ENCODE measurements around the gene FOXP2. TPM values are rescaled to one million over a fixed set of nuclear protein-coding genes. Genes with fewer than 3 reads are reported as not detected.

The FOXP2 gene
- total RNA-seq, 3 donors from 2014 or later (not counting 1 experiment from before 2014, with no cell fraction given): not detected

DNA sequence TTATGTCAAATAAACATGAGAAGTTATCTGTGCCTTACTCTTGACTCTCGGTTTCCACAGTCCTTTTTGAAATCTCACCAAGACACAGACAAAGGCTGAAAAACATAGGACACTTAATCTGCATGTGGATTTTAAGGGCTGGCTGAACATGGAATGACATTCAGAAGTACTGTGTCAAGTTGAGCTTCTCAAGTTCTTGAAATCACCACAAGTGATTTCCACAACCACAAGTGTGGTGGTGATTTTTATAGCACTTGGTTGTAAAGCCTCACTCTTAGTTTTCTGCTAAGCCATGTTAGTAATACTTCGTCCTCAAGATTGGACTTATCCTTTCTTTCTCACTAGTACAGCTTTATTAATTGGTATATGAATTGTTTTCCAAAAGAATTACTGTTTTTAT lies 29.6 kb downstream of the FOXP2 start:
- Histone ChIP-seq H3K36me3 (ENCODE audit: control insufficient read depth, insufficient read depth, low read length) (no peaks in the 10 kb centered on the region), H3K4me1 (ENCODE audit: control insufficient read depth, insufficient read depth, low read length) (no peaks in the 10 kb centered on the region), H3K27ac (ENCODE audit: low read length) (no peak overlapping the region), H3K27me3 (ENCODE audit: control insufficient read depth, insufficient read depth, low read length) (no peaks in the 10 kb centered on the region), H3K4me3 (ENCODE audit: low read length) (no peak overlapping the region), H3K9me3 (ENCODE audit: control insufficient read depth, insufficient read depth, low read length) (no peaks in the 10 kb centered on the region)
- Mint-ChIP-seq H3K4me3 (no peak overlapping the region), H3K4me1 (no peaks in the 10 kb centered on the region), H3K27me3 (ENCODE audit: low read depth in 2 of 2) (no peaks in the 10 kb centered on the region), H3K27ac (no peak overlapping the region), H3K36me3 (no peaks in the 10 kb centered on the region), H3K9me3 (peaks cover 11% of the 10 kb centered on the region in 2 donors)
- intact Hi-C loops (cut with micrococcal nuclease): no loop called here
- DNase-seq: no peak
- 88% methylated on average over 1 of the region's 2 CpGs for WGBS (ENCODE audit: insufficient coverage)
- TF ChIP-seq, protein P1, sequence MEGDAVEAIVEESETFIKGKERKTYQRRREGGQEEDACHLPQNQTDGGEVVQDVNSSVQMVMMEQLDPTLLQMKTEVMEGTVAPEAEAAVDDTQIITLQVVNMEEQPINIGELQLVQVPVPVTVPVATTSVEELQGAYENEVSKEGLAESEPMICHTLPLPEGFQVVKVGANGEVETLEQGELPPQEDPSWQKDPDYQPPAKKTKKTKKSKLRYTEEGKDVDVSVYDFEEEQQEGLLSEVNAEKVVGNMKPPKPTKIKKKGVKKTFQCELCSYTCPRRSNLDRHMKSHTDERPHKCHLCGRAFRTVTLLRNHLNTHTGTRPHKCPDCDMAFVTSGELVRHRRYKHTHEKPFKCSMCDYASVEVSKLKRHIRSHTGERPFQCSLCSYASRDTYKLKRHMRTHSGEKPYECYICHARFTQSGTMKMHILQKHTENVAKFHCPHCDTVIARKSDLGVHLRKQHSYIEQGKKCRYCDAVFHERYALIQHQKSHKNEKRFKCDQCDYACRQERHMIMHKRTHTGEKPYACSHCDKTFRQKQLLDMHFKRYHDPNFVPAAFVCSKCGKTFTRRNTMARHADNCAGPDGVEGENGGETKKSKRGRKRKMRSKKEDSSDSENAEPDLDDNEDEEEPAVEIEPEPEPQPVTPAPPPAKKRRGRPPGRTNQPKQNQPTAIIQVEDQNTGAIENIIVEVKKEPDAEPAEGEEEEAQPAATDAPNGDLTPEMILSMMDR (IDR thresholded peaks at IDR 0.05): no peak
- no peak for ATAC-seq

DNA sequence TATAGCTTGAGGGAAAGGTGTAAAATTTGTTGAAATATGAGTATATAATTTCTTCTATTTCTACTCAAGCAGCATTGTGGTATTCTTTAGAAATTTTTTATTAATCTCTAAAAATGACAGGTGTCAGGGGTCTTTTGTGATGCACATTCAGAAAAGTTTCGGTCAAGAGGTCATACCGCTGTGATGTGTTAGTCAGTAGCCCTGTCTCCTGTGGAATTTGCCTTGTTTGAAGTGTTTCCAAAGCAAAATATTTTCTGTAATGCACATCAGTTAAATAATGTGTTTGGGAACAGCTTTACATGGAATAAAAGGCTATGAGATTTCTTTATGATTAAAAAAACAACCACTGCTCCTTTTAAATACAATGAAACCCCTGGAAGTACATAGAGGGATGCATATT lies 35.8 kb downstream of the FOXP2 start:
- ATAC-seq (no peak), DNase-seq (no peak)
- no peaks in the 10 kb centered on the region for H3K27me3 Mint-ChIP-seq (ENCODE audit: low read depth in 2 of 2)
- H3K27ac ChIP-seq (ENCODE audit: low read length): no peak overlapping the region
- H3K9me3 Mint-ChIP-seq: peaks cover 7 to 9% of the 10 kb centered on the region in 2 donors
- WGBS (ENCODE audit: insufficient coverage): 79% methylated on average over 2 of the region's 2 CpGs
- no peaks in the 10 kb centered on the region for H3K27me3 ChIP-seq (ENCODE audit: control insufficient read depth, insufficient read depth, low read length)
- H3K4me3 ChIP-seq (ENCODE audit: low read length): no peak overlapping the region
- no peaks in the 10 kb centered on the region for H3K36me3 ChIP-seq (ENCODE audit: control insufficient read depth, insufficient read depth, low read length)
- no peaks in the 10 kb centered on the region for H3K9me3 ChIP-seq (ENCODE audit: control insufficient read depth, insufficient read depth, low read length)
- intact Hi-C loops (cut with micrococcal nuclease): no loop called here
- H3K36me3 Mint-ChIP-seq: no peaks in the 10 kb centered on the region
- H3K4me3 Mint-ChIP-seq: no peak overlapping the region
- TF ChIP-seq, protein P1 (IDR thresholded peaks at IDR 0.05): no peak
- no peak overlapping the region for H3K27ac Mint-ChIP-seq
- no peaks in the 10 kb centered on the region for H3K4me1 ChIP-seq (ENCODE audit: control insufficient read depth, insufficient read depth, low read length)
- H3K4me1 Mint-ChIP-seq: no peaks in the 10 kb centered on the region

DNA sequence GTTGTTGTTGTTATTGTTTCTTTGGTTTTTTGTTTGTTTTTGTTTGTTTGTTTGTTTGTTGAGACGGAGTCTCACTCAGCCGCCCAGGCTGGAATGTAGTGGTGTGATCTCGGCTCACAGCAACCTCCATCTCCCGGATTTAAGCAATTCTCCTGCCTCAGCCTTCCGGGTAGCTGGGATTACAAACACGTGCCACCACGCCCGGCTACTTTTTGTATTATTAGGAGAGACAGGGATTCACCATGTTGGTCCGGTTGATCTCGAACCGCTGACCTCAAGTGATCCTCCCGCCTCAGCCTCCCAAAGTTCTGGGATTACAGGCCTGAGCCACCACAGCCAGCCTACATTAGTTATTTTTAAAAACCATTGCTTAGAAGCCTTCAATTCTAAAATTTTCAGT lies 45.0 kb downstream of the FOXP2 start:
- no peaks in the 10 kb centered on the region for H3K36me3 Mint-ChIP-seq
- H3K27ac Mint-ChIP-seq: no peak overlapping the region
- TF ChIP-seq, protein P1 (IDR thresholded peaks at IDR 0.05): no peak
- H3K4me3 Mint-ChIP-seq: no peak overlapping the region
- peaks cover 9 to 12% of the 10 kb centered on the region in 2 donors for H3K9me3 Mint-ChIP-seq
- H3K27me3 ChIP-seq (ENCODE audit: control insufficient read depth, insufficient read depth, low read length): no peaks in the 10 kb centered on the region
- no peak for DNase-seq
- no peaks in the 10 kb centered on the region for H3K9me3 ChIP-seq (ENCODE audit: control insufficient read depth, insufficient read depth, low read length)
- H3K4me1 Mint-ChIP-seq: no peaks in the 10 kb centered on the region
- 98% methylated on average over 12 of the region's 12 CpGs for WGBS (ENCODE audit: insufficient coverage)
- no peaks in the 10 kb centered on the region for H3K36me3 ChIP-seq (ENCODE audit: control insufficient read depth, insufficient read depth, low read length)
- H3K27ac ChIP-seq (ENCODE audit: low read length): no peak overlapping the region
- intact Hi-C loops (cut with micrococcal nuclease): no loop called here
- no peaks in the 10 kb centered on the region for H3K4me1 ChIP-seq (ENCODE audit: control insufficient read depth, insufficient read depth, low read length)
- no peaks in the 10 kb centered on the region for H3K27me3 Mint-ChIP-seq (ENCODE audit: low read depth in 2 of 2)
- H3K4me3 ChIP-seq (ENCODE audit: low read length): no peak overlapping the region
- ATAC-seq: no peak

DNA sequence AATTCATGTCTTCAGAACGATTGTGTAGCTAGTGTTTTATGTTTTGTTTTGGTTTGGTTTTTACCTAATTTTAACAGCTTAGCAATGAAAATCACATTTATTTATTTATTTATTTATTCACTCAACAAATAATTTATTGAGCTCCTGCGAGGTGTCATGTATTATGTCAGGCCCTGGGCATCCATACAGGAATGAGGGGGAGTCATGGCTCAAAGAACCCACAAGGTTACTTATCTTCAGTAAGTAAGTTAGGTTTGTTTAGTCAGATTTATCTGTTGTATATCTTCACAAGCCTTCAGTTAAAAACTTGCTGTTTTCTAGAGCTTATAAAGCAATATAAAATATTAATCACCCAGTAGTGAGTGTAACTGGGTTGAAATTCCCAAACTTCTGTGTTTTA lies 45.4 kb downstream of the FOXP2 start:
- DNase-seq: no peak
- intact Hi-C loops (cut with micrococcal nuclease): no loop called here
- Mint-ChIP-seq H3K4me3 (no peak overlapping the region), H3K4me1 (no peaks in the 10 kb centered on the region), H3K9me3 (peaks cover 7 to 12% of the 10 kb centered on the region in 2 donors), H3K36me3 (no peaks in the 10 kb centered on the region), H3K27ac (no peak overlapping the region), H3K27me3 (ENCODE audit: low read depth in 2 of 2) (no peaks in the 10 kb centered on the region)
- Histone ChIP-seq H3K4me3 (ENCODE audit: low read length) (no peak overlapping the region), H3K4me1 (ENCODE audit: control insufficient read depth, insufficient read depth, low read length) (no peaks in the 10 kb centered on the region), H3K27me3 (ENCODE audit: control insufficient read depth, insufficient read depth, low read length) (no peaks in the 10 kb centered on the region), H3K36me3 (ENCODE audit: control insufficient read depth, insufficient read depth, low read length) (no peaks in the 10 kb centered on the region), H3K27ac (ENCODE audit: low read length) (no peak overlapping the region), H3K9me3 (ENCODE audit: control insufficient read depth, insufficient read depth, low read length) (no peaks in the 10 kb centered on the region)
- no peak for ATAC-seq
- WGBS (ENCODE audit: insufficient coverage): no CpG with 5 or more reads among the region's 2 CpGs
- TF ChIP-seq, protein P1 (IDR thresholded peaks at IDR 0.05): no peak
